ENCODE results near the gene RUNX2.

RUNX2 gene

GRCh38 chr6:45480752-45481415, 152.8 kb downstream of the RUNX2 start:
- DNase-seq (ENCODE audit: low read depth in 3 of 3) = no peak

GRCh38 chr6:45483021-45483420, 154.9 kb downstream of the RUNX2 start:
- DNase-seq (ENCODE audit: low read depth in 3 of 3) = no peak

GRCh38 chr6:45483501-45483900, 155.4 kb downstream of the RUNX2 start:
- DNase-seq (ENCODE audit: low read depth in 3 of 3) = no peak

DNA sequence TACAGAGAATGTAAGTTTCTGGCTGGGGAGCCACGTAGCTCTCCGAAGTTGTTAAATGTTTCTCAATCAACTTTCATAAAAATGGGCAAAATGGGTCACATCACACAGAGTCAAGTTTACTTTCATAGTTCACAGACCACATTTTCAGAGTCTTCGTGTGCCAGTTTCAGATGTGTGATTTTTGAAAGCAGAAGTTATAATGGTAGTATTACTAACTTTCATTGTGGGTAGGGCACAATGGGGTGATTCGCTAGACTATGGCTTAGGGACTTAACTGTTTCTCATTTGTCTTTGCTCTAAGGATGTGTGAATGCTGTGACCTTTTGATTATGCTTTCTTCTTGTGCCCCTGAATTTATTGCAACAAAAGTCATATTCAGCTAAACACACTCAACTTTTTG, 158.6 kb downstream of the RUNX2 start:
- no peak for DNase-seq (ENCODE audit: low read depth in 3 of 3)

DNA sequence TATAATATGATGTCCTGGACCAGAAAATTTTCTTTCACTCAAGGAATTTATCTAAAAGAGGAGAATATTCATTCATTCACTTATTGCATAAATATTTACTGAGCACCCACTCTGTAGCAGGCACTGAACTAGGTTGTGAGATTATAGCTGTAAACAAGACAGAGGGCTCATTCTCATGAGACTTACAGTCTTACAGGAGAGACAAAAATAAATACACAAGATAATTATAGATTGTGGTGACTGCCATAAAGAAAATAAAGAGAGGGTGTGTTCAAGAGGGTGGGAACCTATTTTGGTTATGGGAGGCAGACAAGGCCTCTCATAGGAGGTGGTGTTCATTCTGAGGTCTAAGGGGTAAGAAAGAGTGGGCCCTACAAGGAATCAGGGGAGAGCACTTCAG, 159.5 kb downstream of the RUNX2 start:
- no peak for DNase-seq (ENCODE audit: low read depth in 3 of 3)

DNA sequence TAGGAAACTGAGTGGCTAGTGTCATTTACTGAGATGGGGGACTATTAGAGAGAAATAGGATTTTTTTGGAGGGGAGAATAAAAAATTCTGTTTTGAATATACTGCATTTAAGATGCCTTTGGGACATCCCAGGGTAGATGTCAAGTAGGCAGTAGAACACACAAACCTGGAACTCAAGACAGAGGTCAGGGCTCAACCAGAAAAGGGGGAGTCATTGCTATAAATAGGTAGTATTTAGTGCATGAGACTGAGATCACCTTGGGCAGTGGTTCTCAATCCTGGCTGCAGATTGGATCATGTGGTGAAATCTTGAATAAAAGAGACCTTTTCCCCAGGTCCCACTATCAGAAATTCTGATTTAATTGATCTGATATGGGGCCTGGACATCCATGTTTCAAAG, 160.1 kb downstream of the RUNX2 start:
- DNase-seq (ENCODE audit: low read depth in 3 of 3) = no peak

DNA sequence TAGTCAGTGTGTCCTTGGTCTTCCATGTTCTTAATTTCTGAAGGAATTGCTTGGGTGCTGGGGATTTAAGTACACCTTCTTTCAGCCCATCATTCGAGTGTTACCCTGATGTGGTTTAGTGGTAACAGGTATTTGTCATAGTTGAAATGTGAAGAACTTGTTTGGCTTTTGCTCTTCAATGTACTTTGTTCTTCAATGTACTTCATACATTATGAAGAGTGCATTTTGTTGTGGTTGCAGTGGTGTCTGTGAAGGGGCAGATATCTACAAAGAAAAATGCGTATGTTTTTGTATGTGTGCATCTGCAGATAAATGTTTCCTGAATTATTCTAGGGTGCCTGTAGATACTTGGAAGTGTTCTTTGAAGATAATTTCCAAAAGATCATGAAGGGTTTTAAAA, 160.8 kb downstream of the RUNX2 start:
- DNase-seq (ENCODE audit: low read depth in 3 of 3) = no peak

- no peak for DNase-seq (ENCODE audit: low read depth in 3 of 3)
These were observed 163.1 kb downstream of the RUNX2 start for GRCh38 chr6:45491048-45491735.

- no peak for DNase-seq (ENCODE audit: low read depth in 3 of 3)
These were observed 163.7 kb downstream of the RUNX2 start for GRCh38 chr6:45491874-45492273.

DNA sequence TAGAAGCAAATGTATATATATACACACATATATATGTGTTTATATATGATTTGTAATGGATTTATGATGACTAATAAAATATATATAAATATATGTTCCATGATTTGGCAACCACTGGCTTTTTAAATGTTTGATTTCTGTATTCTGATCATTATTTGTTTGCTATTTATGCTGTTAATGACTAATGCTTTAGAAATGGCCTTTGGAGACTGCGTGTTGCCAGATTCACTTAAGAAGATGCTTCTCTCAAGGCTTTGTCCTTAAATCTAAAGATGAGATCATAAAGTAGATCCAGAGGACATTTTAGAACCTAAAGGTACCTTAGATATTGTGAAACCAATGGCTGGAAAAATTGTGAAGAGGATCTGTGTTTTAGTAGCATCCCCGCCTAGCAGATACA, 165.6 kb downstream of the RUNX2 start:
- DNase-seq (ENCODE audit: low read depth in 3 of 3) = no peak

DNA sequence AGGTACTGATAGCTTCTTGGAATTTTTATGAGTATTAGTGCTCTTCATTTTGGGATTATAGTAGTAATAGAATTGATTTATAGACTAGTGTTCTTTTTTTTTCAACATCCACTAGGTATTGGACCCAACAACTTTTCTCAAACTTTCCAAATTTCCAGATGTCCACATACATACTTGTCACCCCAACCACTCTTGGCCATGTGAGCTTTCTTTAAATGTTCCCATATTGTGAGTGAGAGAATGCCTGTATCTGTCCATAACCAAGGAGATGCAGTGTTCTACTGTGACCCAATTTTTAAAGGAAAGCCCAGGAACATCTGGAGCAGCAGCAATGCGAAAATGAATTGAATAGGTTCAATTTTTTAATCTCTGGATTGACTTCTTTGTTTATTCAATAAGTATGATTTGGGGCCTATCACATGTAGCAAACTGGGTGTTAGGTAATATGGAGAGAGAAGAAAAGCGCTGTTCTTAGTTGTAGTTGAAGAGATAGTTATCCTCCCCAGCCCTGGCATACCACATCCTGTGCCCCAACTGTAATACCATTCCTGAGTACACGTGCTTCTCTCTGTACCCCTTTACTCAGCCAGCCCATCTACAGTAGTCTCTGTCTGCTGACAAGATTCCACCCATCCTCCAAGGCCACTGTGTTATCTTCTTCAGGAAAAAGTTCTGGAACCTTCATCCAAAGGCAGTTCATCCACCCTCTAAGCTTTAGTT, 166.4 kb downstream of the RUNX2 start:
- DNase-seq (ENCODE audit: low read depth in 3 of 3) = no peak

- no peak for DNase-seq (ENCODE audit: low read depth in 3 of 3)
These were observed 167.4 kb downstream of the RUNX2 start for GRCh38 chr6:45495429-45496084.

- DNase-seq (ENCODE audit: low read depth in 3 of 3) = no peak
These were observed 167.9 kb downstream of the RUNX2 start for GRCh38 chr6:45496085-45496433.

DNA sequence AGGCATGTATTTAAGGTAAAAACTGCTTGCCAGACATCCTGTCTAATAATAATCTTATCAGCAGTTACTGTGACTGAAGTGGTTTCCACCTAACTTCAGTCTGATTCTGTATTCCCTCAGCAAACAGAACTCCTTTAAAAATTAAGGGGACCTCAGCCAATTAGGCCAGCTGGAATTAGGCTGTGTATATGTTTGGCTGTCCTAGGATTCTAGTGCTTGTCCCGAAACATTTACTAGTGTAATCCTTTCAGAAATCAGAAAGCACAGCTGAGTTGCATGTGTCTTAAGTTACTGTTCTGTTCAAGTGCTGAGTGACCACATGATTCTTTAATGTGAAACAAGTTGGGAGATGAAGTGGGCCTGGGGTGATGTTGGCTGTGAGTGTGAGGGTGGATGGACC, 170.5 kb downstream of the RUNX2 start:
- no peak for DNase-seq (ENCODE audit: low read depth in 3 of 3)

- DNase-seq (ENCODE audit: low read depth in 3 of 3) = no peak
These were observed 173.0 kb downstream of the RUNX2 start for GRCh38 chr6:45500924-45501816.

DNA sequence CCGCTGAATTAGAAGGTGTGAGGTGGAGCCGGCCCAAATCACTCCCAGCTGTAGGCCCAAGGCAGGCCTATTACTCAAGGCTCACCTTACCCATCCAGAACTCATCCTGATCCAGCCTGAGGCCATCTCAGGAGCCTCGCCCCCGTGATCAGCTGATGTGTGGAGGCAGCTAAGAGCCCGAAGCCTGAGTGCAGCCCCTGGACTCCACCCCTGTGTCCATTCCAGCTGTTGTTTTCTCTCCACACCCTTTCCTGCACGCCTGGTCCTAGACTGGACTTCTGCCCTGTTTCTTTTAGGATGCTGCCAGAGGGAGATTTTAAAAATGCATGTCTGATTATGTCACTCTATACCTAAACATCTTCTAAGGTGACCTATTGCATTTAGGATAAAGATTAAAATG, 174.3 kb downstream of the RUNX2 start:
- no peak for DNase-seq (ENCODE audit: low read depth in 3 of 3)

DNA sequence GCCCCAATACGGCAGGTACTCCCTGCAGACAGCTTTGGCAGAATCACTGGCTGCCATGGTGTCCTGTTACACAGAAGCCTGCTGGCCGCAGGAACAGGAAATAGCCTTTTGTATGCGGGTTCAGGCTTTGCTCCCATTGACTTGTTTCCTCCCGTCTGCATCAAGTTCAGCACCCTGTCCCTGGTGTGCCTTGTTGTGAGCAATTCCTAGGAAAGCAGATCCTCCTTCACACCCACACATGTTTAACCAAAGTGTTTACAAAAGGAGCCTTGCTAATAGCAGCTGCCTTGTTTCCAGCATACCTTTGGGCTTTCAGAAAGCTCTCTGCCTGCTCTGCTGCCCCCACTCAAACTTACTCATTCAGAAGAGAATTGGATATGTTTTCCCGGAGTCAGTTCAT, 176.8 kb downstream of the RUNX2 start:
- DNase-seq (ENCODE audit: low read depth in 3 of 3) = no peak

DNA sequence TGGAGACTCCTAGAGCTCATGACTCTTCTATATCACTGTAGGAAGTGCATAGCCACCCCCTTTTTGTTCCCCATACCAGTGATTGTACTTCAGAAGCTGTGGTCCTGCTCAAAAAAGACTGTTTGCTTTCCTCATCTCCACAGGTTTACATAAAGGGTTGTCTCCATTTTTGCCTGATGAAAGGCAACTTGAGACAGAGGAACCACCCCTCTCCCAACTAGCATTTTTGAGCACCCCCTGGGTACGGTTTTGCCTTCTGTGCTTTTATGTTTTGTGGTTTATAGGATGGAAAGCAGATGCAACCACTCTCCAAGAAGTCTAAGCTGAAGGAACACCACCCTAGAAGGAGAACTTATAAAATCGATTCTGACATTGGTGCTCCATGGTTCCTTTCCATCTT, 177.3 kb downstream of the RUNX2 start:
- DNase-seq (ENCODE audit: low read depth in 3 of 3) = no peak

DNA sequence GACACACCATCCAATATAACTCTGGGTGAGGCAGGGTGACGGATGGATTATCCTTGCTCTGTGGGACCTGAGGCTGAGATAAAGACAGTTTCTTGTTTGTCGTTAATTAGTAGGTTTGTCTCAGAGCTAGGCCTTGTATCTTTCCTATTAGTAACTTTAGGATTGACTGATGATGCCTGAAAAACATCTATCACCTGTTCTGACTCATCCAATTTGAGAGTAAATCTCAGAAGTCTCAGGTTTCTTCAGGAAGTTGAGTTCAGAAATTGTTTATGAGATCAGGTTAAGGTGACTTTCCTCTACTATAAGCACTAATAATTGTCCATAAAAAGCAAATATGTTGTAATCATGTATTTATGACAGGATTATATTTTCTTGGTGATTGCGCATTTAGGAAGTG, 179.1 kb downstream of the RUNX2 start:
- DNase-seq (ENCODE audit: low read depth in 3 of 3) = no peak

GRCh38 chr6:45509426-45509825, 181.3 kb downstream of the RUNX2 start:
- no peak for DNase-seq (ENCODE audit: low read depth in 3 of 3)

GRCh38 chr6:45512717-45513116, 184.6 kb downstream of the RUNX2 start:
- DNase-seq (ENCODE audit: low read depth in 3 of 3) = no peak

DNA sequence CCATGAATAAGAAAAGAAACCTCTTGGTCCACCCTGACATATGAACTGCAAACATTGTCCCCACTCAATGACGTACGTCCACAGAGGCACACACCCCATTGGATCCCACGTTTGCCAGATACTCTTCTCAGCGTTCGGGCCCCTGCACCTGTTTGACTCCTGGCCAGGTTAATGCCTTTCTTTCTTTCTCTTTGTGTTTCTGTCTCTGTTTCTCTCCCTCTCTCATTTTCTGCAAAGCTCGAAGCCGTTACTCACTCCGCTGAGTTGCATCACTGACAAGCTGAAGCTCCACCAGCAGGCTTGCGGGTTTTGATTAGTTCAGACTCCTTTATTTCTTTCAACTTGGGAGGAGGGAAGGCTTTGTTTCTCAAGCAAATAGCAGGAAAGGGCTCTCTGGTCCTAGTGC, 185.1 kb downstream of the RUNX2 start:
- DNase-seq (ENCODE audit: low read depth in 3 of 3) = no peak

Measured in stimulated activated CD4-positive, alpha-beta T cell treated with anti-CD3 and anti-CD28 coated beads, TNF-alpha, amount 100 ng/mL, for 4 hours (primary cell).